Activated T-helper 1 cell treated with Interleukin-2 at 50 U/mL for 16 hours (primary cell): ENCODE results near the gene TMEM219.

ENCODE experiments used
- DNase-seq: peaks from one replicate; pipeline ENCODE4 v3.0.0-alpha.2; 2020; ENCODE audit warnings: low read depth

Gene TMEM219

DNA sequence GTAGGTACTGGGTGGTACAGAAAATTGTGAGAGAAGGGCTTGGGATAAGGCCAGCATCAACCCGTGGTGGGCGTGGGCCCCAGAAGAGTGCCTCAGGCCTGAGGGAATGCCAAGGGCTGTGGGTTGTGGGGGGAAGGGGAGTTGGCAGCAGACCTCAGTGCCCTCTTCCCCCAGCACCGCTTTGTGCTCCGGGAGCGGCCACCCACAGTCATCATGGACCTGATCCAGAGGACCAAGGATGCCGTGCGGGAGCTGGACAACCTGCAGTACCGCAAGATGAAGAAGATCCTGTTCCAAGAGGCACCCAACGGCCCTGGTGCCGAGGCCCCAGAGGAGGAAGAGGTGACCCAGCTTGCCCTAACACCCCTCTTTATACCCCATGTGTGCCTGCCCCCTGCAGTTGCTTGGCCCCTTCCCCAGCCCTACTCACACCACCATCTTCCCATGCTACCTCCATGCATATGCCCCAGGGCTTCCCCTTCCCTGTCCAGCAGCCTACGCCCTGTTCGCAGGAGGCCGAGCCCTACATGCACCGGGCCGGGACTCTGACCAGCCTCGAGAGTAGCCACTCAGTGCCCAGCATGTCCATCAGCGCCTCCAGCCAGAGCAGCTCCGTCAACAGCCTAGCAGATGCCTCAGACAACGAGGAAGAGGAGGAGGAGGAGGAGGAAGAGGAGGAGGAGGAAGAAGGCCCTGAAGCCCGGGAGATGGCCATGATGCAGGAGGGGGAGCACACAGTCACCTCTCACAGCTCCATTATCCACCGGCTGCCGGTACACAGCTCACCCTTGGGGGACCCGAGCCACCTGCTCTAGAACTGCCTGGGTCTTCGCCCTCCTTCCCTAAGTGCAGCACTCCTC lies 20.9 kb downstream of the TMEM219 start:
- no peak for DNase-seq

DNA sequence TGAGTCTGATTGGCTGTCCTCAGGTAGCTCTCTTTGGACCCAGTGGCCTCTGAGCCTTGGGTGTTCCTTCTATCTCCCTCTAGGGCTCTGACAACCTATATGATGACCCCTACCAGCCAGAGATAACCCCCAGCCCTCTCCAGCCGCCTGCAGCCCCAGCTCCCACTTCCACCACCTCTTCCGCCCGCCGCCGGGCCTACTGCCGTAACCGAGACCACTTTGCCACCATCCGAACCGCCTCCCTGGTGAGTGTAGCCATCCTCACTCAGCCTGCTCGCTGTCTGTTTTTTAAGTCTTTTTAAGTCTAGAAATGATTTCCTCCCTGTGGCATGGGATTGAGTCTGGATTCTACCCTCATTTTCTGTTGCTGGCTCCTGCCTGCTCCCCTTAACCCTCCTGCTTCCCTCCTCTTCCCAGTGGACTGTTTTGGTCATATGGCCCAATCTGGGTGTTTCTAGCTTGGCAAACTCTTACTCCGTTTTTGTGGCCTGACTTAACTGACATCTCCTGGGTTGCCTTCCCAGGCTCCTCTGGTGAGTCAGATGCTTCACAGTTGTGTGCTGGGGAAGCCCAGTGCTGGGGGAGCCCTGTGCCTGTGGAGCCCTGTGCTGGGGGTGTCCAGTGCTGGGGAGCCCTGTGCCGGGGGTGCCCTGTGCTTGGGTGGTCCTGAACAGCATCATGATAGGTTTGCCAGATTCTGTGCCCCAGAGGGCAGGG lies 21.7 kb downstream of the TMEM219 start:
- DNase-seq = no peak

DNA sequence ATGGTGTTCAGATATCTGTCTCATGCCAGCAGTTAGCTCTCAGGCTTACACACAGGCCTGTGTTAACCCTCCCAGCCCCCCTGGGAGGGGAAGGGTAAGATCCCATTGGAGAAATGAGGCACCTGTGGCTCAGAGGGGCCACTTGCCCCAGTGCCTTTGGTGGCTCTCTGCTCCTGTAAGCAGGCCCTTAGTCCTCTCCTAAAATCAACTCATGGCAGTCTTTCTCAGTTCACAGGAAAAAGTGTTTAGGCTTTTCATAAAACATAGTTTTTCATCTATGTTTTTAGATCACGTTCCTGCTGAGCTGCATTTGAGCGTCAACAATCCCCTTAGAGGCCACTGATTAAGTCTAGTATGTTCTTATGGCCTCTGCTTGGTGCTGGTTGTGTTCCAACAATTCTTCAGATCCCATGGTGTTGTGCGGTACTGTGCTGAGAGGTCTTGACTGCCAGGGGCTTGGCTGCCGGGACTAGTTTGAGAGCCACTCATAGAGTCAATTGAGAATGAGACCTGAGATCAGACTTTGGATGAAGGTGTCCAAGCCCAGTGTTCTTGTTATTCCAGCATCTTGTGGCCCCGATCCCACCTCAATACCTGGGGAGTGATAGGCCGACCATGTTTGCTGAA lies 22.4 kb downstream of the TMEM219 start:
- no peak for DNase-seq

DNA sequence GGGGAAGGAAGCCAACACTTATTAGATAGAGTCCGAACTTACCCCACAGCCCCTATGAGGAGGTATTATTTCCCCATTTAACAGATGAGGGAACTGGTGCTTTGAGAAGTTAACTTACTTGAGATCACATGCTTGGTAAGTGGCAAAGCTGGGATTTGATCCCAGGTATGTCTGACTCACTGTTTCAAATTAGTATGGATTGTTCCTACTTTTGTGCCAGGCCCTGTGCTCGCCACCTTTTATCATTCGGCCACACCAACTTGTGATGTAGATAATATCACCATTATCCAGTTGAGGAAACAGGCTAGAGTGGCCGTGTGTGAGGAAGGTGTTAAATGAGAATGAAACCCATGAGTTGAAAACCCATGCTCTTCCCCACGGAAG lies 22.9 kb downstream of the TMEM219 start:
- DNase-seq = no peak

DNA sequence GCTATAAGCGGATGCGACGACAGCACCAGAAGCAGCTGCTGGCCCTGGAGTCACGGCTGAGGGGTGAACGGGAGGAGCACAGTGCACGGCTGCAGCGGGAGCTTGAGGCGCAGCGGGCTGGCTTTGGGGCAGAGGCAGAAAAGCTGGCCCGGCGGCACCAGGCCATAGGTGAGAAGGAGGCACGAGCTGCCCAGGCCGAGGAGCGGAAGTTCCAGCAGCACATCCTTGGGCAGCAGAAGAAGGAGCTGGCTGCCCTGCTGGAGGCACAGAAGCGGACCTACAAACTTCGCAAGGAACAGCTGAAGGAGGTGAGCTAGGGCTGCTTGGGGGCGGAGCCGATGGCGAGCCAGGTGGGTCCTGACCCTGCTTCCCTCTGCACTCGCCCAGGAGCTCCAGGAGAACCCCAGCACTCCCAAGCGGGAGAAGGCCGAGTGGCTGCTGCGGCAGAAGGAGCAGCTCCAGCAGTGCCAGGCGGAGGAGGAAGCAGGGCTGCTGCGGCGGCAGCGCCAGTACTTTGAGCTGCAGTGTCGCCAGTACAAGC lies 23.5 kb downstream of the TMEM219 start:
- DNase-seq = no peak

DNA sequence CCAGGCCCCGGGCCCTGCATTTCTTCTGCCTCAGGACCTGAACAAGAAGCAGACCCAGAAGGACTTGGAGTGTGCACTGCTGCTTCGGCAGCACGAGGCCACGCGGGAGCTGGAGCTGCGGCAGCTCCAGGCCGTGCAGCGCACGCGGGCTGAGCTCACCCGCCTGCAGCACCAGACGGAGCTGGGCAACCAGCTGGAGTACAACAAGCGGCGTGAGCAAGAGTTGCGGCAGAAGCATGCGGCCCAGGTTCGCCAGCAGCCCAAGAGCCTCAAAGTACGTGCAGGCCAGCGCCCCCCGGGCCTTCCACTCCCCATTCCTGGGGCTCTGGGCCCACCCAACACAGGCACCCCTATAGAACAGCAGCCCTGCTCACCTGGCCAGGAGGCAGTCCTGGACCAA lies 24.4 kb downstream of the TMEM219 start:
- no peak for DNase-seq

DNA sequence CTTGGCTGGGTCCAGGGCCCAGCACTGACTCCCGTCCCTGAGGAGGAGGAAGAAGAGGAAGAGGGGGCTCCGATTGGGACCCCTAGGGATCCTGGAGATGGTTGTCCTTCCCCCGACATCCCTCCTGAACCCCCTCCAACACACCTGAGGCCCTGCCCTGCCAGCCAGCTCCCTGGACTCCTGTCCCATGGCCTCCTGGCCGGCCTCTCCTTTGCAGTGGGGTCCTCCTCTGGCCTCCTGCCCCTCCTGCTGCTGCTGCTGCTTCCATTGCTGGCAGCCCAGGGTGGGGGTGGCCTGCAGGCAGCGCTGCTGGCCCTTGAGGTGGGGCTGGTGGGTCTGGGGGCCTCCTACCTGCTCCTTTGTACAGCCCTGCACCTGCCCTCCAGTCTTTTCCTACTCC lies 25.1 kb downstream of the TMEM219 start:
- no peak for DNase-seq

DNA sequence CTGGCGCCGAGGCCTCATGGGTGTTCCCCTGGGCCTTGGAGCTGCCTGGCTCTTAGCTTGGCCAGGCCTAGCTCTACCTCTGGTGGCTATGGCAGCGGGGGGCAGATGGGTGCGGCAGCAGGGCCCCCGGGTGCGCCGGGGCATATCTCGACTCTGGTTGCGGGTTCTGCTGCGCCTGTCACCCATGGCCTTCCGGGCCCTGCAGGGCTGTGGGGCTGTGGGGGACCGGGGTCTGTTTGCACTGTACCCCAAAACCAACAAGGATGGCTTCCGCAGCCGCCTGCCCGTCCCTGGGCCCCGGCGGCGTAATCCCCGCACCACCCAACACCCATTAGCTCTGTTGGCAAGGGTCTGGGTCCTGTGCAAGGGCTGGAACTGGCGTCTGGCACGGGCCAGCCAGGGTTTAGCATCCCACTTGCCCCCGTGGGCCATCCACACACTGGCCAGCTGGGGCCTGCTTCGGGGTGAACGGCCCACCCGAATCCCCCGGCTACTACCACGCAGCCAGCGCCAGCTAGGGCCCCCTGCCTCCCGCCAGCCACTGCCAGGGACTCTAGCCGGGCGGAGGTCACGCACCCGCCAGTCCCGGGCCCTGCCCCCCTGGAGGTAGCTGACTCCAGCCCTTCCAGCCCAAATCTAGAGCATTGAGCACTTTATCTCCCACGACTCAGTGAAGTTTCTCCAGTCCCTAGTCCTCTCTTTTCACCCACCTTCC lies 25.6 kb downstream of the TMEM219 start:
- no peak for DNase-seq

DNA sequence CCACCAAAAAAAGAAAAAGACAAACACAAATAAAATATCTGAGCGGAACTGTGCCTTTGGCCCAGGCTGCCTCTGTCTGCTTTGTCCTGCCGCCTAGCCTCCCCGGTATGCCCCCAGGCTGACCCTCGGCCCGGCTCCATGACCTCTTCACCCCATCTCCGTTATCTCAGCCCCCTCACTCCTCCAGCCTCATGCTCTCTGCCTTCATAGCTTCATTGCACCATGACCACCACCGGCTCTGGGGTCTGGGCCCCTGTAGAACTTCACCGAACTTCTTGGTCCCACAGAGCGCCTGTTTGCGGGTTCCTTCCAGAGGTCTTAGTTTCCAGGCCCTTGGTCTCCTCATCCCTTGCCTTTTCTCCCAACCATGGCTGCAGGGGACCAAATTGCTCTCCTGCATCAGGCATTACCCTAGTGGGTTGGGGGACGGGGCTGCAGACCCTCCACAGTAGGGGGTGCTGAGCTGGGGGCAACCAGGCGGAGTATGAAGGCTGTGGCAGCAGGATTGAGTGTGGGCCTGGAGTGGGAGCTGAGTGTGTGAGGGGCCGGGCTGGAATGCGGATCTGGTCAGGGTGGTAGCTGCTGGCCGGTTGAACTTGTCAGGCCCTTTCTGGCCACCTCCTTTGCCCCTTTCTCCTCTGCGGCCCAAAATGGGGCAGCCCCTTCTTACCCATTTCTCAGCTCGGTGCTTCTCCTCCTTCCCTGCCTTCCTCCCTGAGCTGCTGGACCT lies 26.6 kb downstream of the TMEM219 start:
- no peak for DNase-seq

DNA sequence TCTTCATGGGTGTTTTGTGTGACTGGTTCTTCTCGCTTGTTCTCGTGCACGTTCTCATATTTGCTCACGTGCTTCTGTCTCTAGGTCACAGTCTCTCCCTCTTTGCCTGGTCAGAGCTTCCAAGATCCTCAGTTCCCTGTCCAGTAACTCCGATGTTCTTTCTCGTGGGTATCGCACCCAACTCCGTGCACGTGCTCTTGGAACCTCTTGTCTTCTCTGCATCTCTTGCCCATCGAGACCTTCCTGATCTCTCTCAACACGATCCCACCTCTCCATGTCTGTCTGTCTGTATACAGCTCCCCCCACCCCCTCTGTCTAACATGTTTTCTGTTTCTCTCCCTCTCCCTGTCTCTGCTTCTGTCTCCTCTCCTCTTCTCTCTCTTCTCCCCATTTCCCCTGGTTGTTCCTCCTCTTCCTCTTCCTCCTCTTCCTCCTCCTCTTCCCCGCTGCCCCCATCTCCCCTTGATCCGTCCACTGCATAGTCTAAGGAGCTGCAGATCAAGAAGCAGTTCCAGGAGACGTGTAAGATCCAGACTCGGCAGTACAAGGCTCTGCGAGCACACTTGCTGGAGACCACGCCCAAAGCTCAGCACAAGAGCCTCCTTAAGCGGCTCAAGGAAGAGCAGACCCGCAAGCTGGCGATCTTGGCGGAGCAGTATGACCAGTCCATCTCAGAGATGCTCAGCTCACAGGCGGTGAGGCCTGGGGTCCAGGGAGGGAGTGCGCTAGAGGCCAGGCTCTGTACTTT lies 27.4 kb downstream of the TMEM219 start:
- DNase-seq = no peak

DNA sequence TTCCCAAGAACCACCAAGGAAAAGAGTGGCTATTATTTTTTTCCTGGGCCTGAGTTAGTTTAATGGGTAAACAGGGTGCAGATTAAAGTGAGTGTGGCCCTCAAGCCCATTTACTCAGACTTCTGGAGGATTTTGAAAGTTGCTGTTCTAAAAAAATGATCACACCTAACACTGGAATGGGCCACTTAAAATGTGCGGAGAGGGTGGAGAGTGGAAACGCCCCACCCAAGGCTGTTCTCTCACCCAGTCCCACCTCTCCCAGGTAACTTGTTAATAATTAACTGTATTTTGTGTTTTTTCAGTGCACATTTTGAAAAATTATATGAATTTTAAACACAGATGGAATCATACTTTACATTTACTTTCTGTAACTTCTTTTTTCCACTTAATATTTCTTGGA lies 28.2 kb downstream of the TMEM219 start:
- no peak for DNase-seq

DNA sequence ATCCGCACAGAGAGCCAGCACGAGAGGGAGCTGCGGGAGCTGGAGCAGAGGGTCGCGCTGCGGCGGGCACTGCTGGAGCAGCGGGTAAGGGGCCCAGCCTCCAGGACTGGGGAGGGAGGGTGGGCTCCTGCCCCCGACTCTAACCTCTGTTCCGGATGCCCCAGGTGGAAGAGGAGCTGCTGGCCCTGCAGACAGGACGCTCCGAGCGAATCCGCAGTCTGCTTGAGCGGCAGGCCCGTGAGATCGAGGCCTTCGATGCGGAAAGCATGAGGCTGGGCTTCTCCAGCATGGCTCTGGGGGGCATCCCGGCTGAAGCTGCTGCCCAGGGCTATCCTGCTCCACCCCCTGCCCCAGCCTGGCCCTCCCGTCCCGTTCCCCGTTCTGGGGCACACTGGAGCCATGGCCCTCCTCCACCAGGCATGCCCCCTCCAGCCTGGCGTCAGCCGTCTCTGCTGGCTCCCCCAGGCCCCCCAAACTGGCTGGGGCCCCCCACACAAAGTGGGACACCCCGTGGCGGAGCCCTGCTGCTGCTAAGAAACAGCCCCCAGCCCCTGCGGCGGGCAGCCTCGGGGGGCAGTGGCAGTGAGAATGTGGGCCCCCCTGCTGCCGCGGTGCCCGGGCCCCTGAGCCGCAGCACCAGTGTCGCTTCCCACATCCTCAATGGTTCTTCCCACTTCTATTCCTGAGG lies 29.1 kb downstream of the TMEM219 start:
- DNase-seq = no peak

DNA sequence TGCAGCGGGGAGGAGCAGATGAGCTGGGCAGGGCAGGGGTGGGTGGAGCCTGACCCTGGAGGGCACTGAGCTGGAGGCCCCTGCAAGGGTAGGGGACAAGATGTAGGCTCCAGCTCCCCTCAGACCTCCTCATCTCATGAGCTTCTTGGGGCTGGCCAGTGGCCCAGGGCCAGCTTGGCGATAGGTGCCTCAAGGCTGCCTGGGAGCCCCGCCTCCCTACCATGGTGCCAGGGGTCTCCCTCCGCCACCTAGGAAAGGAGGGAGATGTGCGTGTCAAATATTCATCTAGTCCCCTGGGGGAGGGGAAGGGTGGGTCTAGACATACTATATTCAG lies 29.7 kb downstream of the TMEM219 start:
- no peak for DNase-seq

DNA sequence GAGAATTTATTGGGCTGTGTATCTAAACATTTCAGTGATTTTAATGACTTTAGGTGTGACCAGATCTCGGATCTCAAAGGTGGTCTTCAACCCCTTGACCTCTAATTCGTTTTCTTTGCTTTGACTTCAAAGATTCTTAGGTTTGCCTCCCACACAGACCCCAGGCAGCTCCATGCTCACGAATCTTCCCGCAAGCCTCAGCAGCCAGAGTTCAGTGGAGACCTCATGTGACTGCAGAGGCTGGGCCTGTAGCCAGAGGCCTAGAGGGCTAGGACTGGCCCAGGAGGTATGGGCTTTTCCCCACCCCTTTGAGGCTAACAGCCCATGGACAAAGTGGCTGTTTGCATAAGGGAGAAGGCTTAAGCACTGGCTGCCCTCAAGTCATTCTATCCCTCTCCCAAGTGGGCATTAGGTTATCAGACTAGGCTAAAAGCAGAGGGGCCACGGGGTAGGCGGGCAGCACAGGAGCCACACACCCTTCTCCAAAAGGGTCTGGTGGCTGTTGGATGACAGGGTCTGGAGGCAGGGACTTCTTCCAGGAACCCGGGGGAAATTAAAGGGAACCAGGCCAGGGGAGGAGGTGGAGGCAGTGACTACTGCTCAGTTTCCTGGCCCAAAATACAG lies 30.6 kb downstream of the TMEM219 start:
- DNase-seq = no peak

DNA sequence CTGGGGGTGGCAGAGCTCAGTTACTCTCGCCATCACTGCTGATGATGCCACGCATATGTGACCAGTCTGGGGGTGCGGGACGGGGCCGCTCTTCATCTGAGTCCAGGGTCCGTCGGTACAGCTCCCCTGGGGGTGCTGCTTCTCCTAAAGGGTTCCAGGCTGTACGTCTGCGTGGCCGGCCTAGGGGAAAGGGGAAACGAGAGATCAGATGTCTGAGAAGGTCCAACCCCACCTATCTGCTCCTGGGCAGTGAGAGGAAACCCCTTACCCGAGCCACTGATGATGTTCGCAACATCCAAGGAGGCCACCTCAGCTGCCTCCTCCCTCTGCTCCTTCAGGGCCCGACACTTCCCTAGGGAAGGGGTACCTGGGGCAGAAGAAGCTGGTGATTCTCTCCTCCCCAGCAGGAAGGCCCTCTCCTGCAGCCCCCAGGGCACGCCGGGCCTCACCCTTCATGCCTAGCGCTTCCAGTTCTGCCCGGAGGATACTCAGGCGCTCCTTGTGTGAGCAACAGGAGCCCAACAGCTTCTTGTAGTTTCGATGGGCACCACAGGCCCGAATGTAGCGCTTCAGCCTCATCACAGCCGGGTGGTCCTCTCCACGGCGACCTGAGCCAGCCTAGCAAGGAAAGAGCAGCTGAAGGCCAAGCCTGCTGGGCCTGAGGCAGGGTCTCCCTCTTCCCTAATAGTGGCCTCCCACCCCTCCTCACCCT lies 31.5 kb downstream of the TMEM219 start:
- DNase-seq = no peak

DNA sequence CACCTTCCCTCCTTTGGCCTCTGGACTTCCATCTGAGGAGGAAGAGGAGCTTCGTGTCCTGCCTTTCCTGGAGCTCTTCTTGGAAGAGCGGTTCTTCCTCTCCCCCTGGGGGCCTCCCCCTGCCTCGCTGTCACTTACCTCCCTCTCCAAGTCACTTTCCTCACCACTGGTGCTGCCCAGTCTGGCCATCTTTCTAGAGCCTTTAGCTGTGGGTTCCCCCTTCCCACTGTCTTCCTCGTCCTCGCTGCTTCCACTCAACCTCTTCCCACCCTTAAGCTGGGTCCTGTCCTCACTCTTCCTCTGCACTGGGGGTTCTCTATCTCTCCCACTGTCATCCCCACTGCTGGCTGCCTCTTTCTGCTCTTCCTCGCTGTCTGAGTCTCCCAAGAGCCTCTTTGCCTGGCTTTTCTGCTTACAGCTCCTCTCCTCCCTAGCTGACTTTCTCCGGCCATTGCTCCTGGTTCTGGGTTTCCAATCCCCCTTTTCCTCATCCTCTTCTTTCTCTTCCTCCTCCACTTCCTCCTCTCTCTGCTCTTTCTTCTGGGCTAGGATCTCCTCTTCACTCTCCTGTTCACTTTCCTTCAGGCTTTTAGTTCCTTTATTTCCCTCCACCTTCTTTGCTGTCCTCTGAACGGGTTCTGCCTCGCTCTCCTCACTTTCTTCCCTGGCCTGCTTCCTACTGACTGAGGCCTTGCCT lies 32.2 kb downstream of the TMEM219 start:
- DNase-seq = no peak

DNA sequence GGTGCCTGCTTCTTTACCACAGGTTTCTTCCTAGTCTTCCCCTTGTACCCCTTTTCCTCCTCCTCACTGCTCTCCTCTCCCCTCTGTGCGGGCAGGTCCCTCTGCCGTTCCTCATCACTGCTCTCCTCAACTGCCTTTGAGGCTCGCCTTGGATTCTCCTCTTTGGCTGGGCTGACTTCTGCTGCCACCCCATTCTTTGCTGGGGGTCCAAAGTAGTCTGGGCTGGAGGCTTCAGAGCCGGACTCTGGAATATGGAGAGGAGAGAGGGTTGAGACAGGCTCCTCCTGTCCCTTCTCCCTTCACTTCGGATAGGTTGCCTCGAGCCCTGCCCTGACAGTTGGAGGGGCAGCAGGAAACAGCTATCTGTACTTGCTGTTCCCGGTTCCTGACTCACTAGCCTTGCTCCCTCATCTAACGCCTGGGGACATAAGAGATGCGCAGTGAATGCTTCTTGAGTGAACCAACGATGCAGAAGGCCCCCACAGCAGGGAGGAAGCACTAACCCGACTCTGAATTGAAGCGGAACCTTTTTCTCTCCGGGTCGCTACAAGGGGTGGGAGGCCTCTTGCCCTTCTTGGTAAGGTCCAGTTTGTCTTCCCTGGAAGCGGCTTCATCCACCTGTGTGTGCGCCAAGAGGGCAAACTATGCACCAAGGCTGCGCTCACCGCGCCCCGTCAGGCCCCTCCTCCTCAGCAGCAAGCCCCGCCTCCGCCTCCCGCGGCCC lies 32.9 kb downstream of the TMEM219 start:
- DNase-seq = peak; percentile 63
